HG03139 (cell line): ENCODE measurements around the gene DOCK1.

Experiments
- ATAC-seq: cut with Tn5 transposase; IDR thresholded peaks from one replicate; pipeline ENCODE4 v1.9.1; 2021; ENCODE audit not compliant: unreplicated experiment

DOCK1 gene

GRCh38 chr10:127414024-127414423, 508.8 kb downstream of the DOCK1 start:
- no peak for ATAC-seq

GRCh38 chr10:127415116-127415515, 509.9 kb downstream of the DOCK1 start:
- ATAC-seq = no peak

GRCh38 chr10:127415901-127416581, 510.8 kb downstream of the DOCK1 start:
- ATAC-seq = no peak

- ATAC-seq = no peak
Observed at GRCh38 chr10:127417031-127417430, 511.8 kb downstream of the DOCK1 start.

- no peak for ATAC-seq
Observed at GRCh38 chr10:127417686-127418401, 512.6 kb downstream of the DOCK1 start.

- no peak for ATAC-seq
Observed at GRCh38 chr10:127418536-127419168, 513.4 kb downstream of the DOCK1 start.

GRCh38 chr10:127420138-127420684, 515.0 kb downstream of the DOCK1 start:
- no peak for ATAC-seq

GRCh38 chr10:127423218-127423915, 518.1 kb downstream of the DOCK1 start:
- ATAC-seq = no peak

- ATAC-seq = no peak
Observed at GRCh38 chr10:127424594-127425264, 519.5 kb downstream of the DOCK1 start.

- ATAC-seq = no peak
Observed at GRCh38 chr10:127426746-127427145, 521.5 kb downstream of the DOCK1 start.

GRCh38 chr10:127427926-127428325, 522.7 kb downstream of the DOCK1 start:
- ATAC-seq = no peak

- ATAC-seq = no peak
Observed at GRCh38 chr10:127428385-127428980, 523.3 kb downstream of the DOCK1 start.

GRCh38 chr10:127429601-127430312, 524.5 kb downstream of the DOCK1 start:
- no peak for ATAC-seq

GRCh38 chr10:127431525-127431924, 526.3 kb downstream of the DOCK1 start:
- no peak for ATAC-seq

- no peak for ATAC-seq
Observed at GRCh38 chr10:127434006-127434405, 528.8 kb downstream of the DOCK1 start.

- ATAC-seq = no peak
Observed at GRCh38 chr10:127435246-127435645, 530.0 kb downstream of the DOCK1 start.

GRCh38 chr10:127440371-127440770, 535.1 kb downstream of the DOCK1 start:
- no peak for ATAC-seq

GRCh38 chr10:127441350-127442219, 536.4 kb downstream of the DOCK1 start:
- ATAC-seq = no peak

- ATAC-seq = no peak
Observed at GRCh38 chr10:127442220-127442525, 536.9 kb downstream of the DOCK1 start.
